Measurements from ENCODE around the gene NCAPD2.

NCAPD2 gene

DNA sequence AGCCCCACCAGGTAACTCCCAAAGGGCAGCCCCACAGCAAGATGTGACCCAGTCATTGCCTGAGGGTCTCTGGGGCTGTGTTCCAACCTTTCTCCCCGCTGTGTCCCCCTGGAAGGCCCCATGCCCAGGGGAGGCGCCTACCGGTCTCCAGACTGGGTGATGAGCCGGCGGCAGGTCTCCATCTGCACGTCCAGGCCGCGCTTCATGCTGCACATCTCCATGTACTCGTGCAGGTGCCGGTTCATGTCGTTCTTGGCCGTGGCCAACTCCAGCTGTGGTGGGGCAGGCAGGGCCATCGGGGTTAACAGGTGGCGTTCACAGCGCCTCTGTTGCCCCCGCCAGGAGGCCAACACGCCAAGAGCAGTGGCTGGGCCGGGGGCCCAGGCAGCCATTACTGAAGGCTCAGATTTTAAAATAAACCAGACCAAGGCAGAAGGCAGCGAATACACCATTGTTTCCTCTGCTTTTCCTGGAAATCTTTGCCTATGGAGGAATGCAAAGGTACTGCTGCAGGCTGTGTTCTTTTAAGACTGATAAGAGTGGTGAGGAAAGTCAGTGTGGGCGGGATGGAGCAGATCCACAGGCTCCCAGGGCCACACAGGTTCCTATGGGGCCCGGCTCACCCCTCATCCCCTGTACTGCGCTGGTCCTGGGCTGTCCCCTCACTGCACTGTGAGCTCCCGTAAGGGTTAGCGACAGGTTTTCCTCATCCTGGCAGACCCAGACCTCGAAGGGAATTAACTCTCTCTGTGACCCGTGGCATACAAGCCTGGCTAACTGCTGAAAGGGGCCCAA is 47.7 kb downstream of the NCAPD2 start:
- TF ChIP-seq TEAD4 (IDR thresholded peaks at IDR 0.05): no peak
- TF ChIP-seq YY1 (IDR thresholded peaks at IDR 0.05; ENCODE audit: low read depth): no peak
- no peak for TF ChIP-seq ZBTB7A (IDR thresholded peaks at IDR 0.05; ENCODE audit: low read depth)
- TF ChIP-seq RAD21 (IDR thresholded peaks at IDR 0.05; ENCODE audit: low read depth): no peak
- no peak for TF ChIP-seq TCF12 (IDR thresholded peaks at IDR 0.05; ENCODE audit: low read depth)
- TF ChIP-seq FOXM1 (IDR thresholded peaks at IDR 0.05; ENCODE audit: borderline replicate concordance, low read depth): no peak
- TF ChIP-seq, protein P1, sequence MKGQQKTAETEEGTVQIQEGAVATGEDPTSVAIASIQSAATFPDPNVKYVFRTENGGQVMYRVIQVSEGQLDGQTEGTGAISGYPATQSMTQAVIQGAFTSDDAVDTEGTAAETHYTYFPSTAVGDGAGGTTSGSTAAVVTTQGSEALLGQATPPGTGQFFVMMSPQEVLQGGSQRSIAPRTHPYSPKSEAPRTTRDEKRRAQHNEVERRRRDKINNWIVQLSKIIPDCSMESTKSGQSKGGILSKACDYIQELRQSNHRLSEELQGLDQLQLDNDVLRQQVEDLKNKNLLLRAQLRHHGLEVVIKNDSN (IDR thresholded peaks at IDR 0.05): no peak
- no peak for TF ChIP-seq CEBPB (IDR thresholded peaks at IDR 0.05)
- TF ChIP-seq EGR1 (IDR thresholded peaks at IDR 0.05): no peak
- TF ChIP-seq, protein P2, sequence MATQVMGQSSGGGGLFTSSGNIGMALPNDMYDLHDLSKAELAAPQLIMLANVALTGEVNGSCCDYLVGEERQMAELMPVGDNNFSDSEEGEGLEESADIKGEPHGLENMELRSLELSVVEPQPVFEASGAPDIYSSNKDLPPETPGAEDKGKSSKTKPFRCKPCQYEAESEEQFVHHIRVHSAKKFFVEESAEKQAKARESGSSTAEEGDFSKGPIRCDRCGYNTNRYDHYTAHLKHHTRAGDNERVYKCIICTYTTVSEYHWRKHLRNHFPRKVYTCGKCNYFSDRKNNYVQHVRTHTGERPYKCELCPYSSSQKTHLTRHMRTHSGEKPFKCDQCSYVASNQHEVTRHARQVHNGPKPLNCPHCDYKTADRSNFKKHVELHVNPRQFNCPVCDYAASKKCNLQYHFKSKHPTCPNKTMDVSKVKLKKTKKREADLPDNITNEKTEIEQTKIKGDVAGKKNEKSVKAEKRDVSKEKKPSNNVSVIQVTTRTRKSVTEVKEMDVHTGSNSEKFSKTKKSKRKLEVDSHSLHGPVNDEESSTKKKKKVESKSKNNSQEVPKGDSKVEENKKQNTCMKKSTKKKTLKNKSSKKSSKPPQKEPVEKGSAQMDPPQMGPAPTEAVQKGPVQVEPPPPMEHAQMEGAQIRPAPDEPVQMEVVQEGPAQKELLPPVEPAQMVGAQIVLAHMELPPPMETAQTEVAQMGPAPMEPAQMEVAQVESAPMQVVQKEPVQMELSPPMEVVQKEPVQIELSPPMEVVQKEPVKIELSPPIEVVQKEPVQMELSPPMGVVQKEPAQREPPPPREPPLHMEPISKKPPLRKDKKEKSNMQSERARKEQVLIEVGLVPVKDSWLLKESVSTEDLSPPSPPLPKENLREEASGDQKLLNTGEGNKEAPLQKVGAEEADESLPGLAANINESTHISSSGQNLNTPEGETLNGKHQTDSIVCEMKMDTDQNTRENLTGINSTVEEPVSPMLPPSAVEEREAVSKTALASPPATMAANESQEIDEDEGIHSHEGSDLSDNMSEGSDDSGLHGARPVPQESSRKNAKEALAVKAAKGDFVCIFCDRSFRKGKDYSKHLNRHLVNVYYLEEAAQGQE (IDR thresholded peaks at IDR 0.05; ENCODE audit: low read depth): no peak
- TF ChIP-seq EP300 (IDR thresholded peaks at IDR 0.05; ENCODE audit: borderline replicate concordance): no peak
- TF ChIP-seq TAF1 (IDR thresholded peaks at IDR 0.05; ENCODE audit: low read depth): no peak
- no peak for TF ChIP-seq MAX (IDR thresholded peaks at IDR 0.05)

DNA sequence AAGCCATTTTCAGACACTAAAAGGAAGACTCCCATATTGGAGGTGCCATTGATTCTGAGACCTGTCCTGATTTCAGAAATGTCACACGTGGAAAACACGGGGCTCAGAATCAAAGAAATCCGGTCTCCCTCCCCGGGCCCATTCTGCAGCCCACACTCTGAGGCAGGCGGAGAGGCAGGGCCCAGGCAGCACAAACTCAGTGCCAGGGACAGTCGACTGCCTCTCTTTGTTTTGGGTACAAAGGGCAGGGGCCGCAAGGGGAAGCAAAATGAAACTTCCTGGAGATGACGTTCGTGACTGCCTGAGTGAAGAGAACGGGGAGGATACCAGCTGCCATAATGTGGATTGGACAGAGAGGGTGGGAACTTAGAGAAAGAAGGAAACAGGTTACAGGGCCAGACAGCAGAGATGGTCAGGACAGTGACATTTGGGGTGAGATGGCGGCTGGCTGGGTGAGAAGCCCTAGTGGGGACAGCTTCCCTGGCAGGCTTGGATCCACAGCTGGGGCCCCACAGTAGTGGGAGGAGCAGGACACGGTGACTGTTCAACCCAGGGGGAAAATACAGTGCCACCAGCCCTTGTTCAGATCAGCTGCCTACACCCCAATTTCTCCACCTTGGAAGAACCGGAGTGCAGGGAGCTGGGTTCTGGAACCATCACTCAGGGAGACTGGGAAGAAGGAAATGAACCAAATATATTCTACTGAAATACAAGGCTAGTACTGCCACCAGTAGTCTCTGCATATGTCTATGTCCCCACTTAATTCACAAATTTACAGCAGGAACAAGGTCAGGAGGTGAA is 48.5 kb downstream of the NCAPD2 start:
- no peak for TF ChIP-seq NFIC (IDR thresholded peaks at IDR 0.05)
- TF ChIP-seq EP300 (IDR thresholded peaks at IDR 0.05; ENCODE audit: borderline replicate concordance): no peak
- TF ChIP-seq TAF1 (IDR thresholded peaks at IDR 0.05; ENCODE audit: low read depth): no peak
- TF ChIP-seq YY1 (IDR thresholded peaks at IDR 0.05; ENCODE audit: low read depth): no peak

DNA sequence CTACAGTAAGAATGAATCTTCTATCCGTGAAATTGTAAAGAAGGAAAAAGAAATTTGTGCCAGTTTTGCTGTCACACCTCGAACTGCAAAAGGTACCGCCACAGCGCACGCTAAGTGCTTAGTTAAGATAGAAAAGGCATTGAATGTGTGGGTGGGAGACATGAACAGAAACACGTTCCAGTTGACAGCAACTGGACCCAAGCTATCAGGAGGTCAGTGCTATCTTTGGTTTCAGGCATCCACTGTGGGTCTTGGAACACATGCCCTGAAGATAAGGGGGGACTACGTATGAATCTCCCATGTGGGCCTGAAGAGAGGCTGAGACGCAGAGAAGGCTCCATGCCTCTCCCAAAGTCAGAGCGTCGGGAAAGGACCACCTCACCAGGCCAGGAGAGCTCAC is 52.1 kb downstream of the NCAPD2 start:
- TF ChIP-seq TEAD4 (IDR thresholded peaks at IDR 0.05) (no peak), NFIC (IDR thresholded peaks at IDR 0.05) (no peak), EGR1 (IDR thresholded peaks at IDR 0.05) (no peak), CEBPB (IDR thresholded peaks at IDR 0.05) (no peak), FOXM1 (IDR thresholded peaks at IDR 0.05; ENCODE audit: borderline replicate concordance, low read depth) (no peak), CREB1 (IDR thresholded peaks at IDR 0.05; ENCODE audit: low read depth) (no peak), TAF1 (IDR thresholded peaks at IDR 0.05; ENCODE audit: low read depth) (no peak), EP300 (IDR thresholded peaks at IDR 0.05; ENCODE audit: borderline replicate concordance) (no peak), YY1 (IDR thresholded peaks at IDR 0.05; ENCODE audit: low read depth) (no peak), TCF12 (IDR thresholded peaks at IDR 0.05; ENCODE audit: low read depth) (no peak), RAD21 (IDR thresholded peaks at IDR 0.05; ENCODE audit: low read depth) (no peak), ZBTB7A (IDR thresholded peaks at IDR 0.05; ENCODE audit: low read depth) (no peak), MAX (IDR thresholded peaks at IDR 0.05) (no peak)
- TF ChIP-seq, protein P1 (IDR thresholded peaks at IDR 0.05): no peak
- TF ChIP-seq, protein P2 (IDR thresholded peaks at IDR 0.05; ENCODE audit: low read depth): no peak

GRCh38 chr12:6547566-6547965 is 53.7 kb downstream of the NCAPD2 start:
- TF ChIP-seq FOXM1 (IDR thresholded peaks at IDR 0.05; ENCODE audit: borderline replicate concordance, low read depth) (no peak), CREB1 (IDR thresholded peaks at IDR 0.05; ENCODE audit: low read depth) (no peak), EGR1 (IDR thresholded peaks at IDR 0.05) (no peak), ZBTB7A (IDR thresholded peaks at IDR 0.05; ENCODE audit: low read depth) (no peak), TCF12 (IDR thresholded peaks at IDR 0.05; ENCODE audit: low read depth) (no peak), NFIC (IDR thresholded peaks at IDR 0.05) (no peak), TEAD4 (IDR thresholded peaks at IDR 0.05) (no peak), EP300 (IDR thresholded peaks at IDR 0.05; ENCODE audit: borderline replicate concordance) (no peak), RAD21 (IDR thresholded peaks at IDR 0.05; ENCODE audit: low read depth) (no peak), MAX (IDR thresholded peaks at IDR 0.05) (no peak), YY1 (IDR thresholded peaks at IDR 0.05; ENCODE audit: low read depth) (no peak), TAF1 (IDR thresholded peaks at IDR 0.05; ENCODE audit: low read depth) (no peak), CEBPB (IDR thresholded peaks at IDR 0.05) (no peak)
- TF ChIP-seq, protein P1 (IDR thresholded peaks at IDR 0.05): no peak
- TF ChIP-seq, protein P2 (IDR thresholded peaks at IDR 0.05; ENCODE audit: low read depth): no peak
